CD1c-positive myeloid dendritic cell (primary cell): Measurements from ENCODE around the gene CDSN.
A peak's percentile ranks its signal among the peaks of the same experiment; 100 is the strongest.

Experiments used
- DNase-seq: peaks from one replicate; pipeline ENCODE4 v3.0.0-alpha.2; 2016; ENCODE audit errors: extremely low spot score

The CDSN gene

GRCh38 chr6:31145386-31145785, 25.1 kb upstream of the CDSN start:
- no peak for DNase-seq

DNA sequence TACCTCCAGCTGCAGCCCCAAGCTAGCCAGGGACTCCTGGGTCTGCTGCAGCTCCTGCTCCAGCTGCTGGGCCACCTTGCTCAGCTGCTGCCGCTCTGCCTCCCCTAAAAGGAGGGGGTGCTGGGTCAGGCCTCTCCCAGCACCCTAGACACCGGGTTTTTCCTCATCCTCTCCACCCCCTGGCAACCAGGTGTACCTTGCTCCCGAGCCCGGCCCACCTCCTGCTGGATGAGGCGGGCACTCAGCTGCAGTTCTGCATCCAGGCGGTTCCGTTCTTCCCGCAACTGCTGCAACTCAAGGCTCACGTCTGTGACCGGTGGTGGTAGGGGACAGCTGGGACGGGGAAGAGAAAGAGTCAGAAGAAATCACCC, 24.7 kb upstream of the CDSN start:
- no peak for DNase-seq

GRCh38 chr6:31144296-31144969, 24.2 kb upstream of the CDSN start:
- no peak for DNase-seq

GRCh38 chr6:31143148-31143547, 22.9 kb upstream of the CDSN start:
- no peak for DNase-seq

DNA sequence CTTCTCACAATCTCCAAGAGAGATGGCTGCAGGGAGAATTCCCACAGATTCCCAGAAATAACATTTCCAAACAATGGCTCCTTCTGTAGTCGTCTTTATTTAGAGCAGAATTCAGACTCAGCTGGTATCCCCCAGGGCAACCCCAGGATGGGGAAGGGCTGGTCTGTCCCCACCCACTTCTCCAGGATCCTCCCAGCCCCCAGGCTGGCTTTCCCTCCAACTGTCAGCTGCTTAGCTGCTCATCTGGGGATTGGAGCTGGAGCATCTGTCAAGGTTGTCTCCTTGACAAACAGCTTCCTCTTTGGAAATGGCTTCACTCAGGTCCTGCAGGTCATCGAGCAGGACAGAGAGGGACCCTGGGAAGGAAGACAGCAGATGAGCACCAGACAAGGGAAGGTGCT, 22.1 kb upstream of the CDSN start:
- no peak for DNase-seq

DNA sequence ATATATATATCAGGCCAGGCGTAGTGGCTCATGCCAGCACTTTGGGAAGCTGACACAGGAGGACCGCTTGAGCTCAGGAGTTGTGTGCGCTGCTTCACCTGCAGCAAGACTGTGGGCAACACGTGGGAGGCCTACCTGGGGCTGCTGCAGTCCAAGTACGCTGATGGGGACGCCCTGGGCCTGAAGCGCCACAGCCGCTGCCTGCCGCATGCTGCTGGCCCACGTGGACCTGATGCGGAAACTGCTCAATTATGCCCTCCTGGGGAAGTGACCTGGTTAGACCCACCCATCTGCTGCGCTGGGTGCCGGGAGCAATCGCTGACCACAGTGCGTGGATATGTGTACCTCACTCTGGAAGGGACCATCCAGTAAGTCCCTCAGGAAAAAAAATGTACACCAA, 20.4 kb upstream of the CDSN start:
- no peak for DNase-seq

- no peak for DNase-seq
Measured at GRCh38 chr6:31139599-31139998, 19.4 kb upstream of the CDSN start.

DNA sequence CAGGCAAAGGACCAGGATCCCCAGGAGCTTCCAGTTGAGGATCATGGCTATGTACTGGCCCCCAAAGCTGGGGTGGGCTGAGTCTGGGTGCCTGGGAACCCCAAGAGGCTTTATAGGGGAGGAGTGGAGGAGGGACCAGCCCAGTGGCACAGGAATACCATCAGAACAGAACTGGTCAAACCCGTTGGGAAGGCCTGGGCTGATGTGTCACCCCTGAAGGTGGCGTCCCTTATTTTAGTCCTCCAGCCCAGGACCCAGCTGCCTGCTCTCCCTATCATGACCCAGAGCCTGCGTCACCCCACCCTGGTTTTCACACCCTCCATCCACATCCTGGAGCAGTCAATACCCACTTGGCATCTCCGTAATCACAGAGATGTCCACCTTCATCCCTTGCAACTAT, 18.7 kb upstream of the CDSN start, which contains the start of gene PSORS1C2:
TSS of gene PSORS1C2 (minus strand) at position 85 of the 400 bp plus-strand sequence. CDS start at position 45, 40 bp downstream.
- DNase-seq: no peak

DNA sequence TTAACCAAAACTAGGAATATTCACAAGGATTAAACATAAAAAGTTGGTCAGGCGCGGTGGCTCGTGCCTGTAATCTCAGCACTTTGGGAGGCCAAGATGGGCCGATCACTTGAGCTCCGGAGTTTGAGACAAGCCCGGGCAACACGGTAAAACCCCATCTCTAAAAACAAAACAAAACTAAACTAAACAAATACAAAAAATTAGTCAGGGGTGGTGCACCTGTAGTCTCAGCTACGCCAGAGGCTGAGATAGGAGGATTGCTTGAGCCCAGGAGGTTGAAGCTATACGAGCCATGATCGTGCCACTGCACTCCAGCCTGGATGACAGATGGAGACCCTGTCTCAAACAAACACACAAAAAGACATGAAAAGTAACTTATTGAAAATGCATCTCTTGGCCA, 15.5 kb upstream of the CDSN start:
- DNase-seq: no peak

DNA sequence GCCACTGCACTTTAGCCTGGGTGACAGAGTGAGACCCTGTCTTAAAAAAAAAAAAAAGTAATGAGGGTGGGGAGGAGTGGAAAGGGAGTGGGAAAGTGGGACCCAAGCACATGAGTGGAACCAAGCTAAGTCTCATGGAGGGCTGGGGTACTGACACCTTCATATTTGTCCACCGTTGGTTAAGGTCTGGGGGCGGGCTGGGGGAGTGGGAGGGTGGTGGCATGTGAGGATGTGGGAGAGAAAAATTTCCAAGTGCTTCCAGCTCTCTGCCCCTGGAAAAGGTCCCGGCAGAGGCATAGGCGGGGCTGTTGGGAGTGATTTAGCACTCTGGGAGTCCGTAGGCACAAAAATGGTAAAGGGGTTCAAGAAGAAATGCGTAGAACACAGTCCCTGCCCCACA, 12.6 kb upstream of the CDSN start:
- DNase-seq: no peak

- DNase-seq: no peak
Measured at GRCh38 chr6:31131595-31131994, 11.3 kb upstream of the CDSN start.

DNA sequence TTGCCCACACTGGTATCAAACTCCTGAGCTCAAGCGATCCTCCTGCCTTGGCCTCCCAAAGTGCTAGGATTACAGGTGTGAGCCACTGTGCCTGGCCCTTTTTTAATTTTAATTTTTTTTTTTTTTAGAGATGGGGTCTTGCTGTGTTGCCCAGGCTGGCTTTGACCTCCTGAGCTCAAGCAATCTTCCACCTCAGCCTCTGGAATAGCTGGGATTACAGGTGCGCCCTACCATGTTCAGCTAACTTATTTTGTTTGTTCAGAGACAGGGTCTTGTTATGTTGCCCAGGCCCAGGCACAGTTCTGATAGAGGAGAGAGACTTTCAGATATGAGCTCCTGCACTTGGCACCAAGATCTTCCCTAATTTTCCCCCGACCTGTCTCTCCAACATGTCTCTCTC, 10.5 kb upstream of the CDSN start:
- no peak for DNase-seq

DNA sequence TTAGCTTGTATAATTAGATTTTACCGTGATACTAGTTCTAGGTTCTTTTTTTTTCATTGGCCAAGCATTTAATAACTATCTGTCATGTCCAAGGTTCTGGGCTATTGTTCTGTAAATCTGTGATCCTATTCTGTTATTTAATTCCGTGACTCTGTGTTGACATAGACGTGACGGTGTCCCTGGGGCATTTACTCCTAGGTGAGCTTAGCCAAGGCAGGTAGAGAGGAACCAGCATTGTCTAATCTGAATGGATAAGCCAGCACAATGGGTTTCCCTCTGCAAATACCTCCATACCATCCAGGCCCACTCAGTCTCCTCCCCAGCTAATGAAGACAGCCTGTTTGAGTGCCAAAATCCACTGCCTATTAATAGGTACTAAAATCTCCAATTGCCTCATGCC, 8.9 kb upstream of the CDSN start:
- DNase-seq: no peak

- DNase-seq: peak; percentile 67
Measured at GRCh38 chr6:31128093-31128676, 7.9 kb upstream of the CDSN start.

- no peak for DNase-seq
Measured at GRCh38 chr6:31126396-31127175, 6.3 kb upstream of the CDSN start.

DNA sequence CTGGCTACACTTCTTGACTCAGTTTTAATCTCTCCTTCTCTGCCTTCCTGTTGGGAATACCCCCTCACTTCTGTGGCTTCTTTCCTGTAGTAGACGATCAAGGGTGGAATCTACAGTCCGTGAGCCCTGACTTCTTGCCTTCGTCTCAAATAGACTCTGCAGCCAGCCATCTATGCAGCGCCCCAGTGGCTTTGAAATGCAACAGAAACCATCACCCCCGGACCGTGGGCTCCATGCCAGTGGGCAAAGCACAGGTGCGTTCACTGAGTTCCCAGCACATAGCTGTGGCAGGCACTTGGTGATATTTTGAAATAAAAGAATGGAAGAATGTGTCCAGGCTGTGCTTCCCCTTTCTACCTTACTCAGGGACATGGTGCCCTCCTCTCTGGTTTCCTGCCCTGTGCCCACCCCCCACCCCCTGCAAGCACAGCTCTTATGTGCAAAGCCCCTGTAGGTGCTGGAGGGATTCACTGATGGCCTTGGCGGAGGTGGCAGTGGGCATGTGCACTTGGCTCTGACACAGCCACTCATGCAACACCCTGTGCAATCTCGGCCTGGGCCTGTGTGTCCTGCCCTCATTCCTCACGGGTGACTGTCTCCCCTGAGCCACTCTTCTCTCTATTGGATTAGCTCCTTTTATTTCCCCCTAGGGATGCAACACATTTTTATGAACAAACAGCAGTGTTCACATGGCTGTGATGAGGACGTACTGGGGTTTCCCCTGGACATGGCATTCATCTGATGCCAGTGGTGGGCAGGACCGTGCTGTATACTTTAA, 5.5 kb upstream of the CDSN start:
- DNase-seq: no peak

DNA sequence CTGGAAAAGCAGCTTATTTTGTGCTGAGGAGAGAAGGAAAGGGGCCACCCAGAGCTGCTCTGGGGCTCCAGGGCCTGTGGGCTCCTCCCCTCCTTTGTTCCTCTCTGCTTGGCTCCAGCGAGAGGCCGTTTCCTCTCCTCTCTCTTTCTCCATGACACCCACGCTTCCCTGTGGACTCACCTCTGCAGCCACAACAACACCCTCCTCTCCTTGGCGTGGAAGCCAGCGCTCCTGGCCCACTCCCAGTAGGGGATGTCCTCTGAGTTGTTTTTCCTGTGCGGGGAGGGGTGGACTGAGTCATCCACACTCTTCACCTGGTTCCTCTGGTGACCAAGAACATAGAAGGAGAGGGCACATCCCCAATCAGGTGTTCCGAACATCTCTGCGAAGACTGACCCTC, 4.9 kb upstream of the CDSN start:
- DNase-seq: peak; percentile 5

- peak; percentile 31 for DNase-seq
Measured at GRCh38 chr6:31122791-31123706, 2.8 kb upstream of the CDSN start.

GRCh38 chr6:31121131-31121790, 1.0 kb upstream of the CDSN start:
- no peak for DNase-seq

DNA sequence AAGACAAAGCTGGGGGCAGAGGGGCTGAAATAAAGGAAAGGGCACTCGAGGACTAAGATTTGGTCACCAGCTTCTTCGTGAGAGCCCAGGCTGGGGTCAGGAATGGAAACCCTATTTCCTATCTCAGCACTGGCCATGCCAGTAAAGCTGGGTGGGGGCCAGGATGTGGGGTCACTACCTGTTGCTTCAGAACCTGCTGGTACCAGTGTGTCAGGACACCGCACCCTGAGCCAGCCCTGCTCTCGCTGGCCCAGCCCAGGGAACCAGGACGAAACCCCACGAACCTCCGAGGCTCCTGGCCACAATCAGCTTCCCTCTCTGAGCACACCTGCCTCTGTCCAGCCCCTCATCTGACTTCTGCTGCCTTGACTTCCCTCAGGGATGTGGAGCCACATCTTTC, 2.1 kb downstream of the CDSN start:
- DNase-seq: no peak
